K562 (cell line): ENCODE measurements around the gene GMPR. TPM values are rescaled to one million over a fixed set of nuclear protein-coding genes. Genes with fewer than 3 reads are reported as not detected.

ENCODE experiments used
- ATAC-seq: fragments of 200-7000 bp; cut with Tn5 transposase; 3 replicates; pipeline ENCODE4 v1.9.1; 2020; ENCODE audit warnings: moderate library complexity
- BruUV-seq: library from RNA; stranded (reverse); fragments of 400-500 nt; replicated peaks from 2 replicates; lab custom pipeline; 2021; lab: Mats Ljungman, UMichigan
- CTCF ChIA-PET: fragments of 300-600 bp; formaldehyde crosslinking; extraction: SDS; loops from one replicate; lab custom pipeline; 2021; ENCODE audit warnings: low intra/inter-chr PET ratio; lab: Yijun Ruan, JAX
- POLR2A ChIA-PET: fragments of 300-600, 350-650 bp; sonication (Branson Sonifier 250); formaldehyde crosslinking; extraction: SDS; loops from one replicate; lab custom pipeline; 2021; ENCODE audit warnings: antibody characterized with exemption, inconsistent platforms; lab: Yijun Ruan, JAX
- DNase-seq, 4 experiments: peaks; one replicate each; pipeline versions ENCODE4 v3.0.0 to v3.0.0-alpha.2; 2011 to 2018; ENCODE audit warnings: low spot score in 3 of 4, mixed read lengths in 3 of 4; ENCODE audit errors: extremely low read depth in 1 of 4
- FAIRE-seq: peaks from 2 replicates; lab custom pipeline; 2011; peaks lifted over from hg19 to GRCh38; lab: Jason Lieb, UNC
- H2AFZ ChIP-seq: 2 replicates; pipeline ENCODE4 v1.6.0; 2011; ENCODE audit warnings: low read depth, low read length, control low read depth, inconsistent platforms
- H3K27ac ChIP-seq: fragments of 200-600 bp; 3 replicates; pipeline ENCODE4 v1.8.0; 2011; ENCODE audit warnings: low read depth, mild to moderate bottlenecking, control low read depth, inconsistent platforms, low read length, moderate library complexity, mixed read lengths; ENCODE audit errors: extremely low read depth
- H3K27me3 ChIP-seq, 2 experiments: fragments of 300-600 bp in 1 of 2; 2 replicates in 1 of 2; 3 replicates in 1 of 2; pipeline versions ENCODE4 v1.6.0 to v1.8.0; 2011; ENCODE audit warnings: inconsistent platforms in 2 of 2, low read length in 2 of 2, mild to moderate bottlenecking in 1 of 2, mixed read lengths in 1 of 2, moderate library complexity in 1 of 2; ENCODE audit not compliant: control insufficient read depth in 2 of 2, insufficient read depth in 2 of 2
- H3K36me3 ChIP-seq: fragments of 300-600 bp; 3 replicates; pipeline ENCODE4 v1.8.0; 2011; ENCODE audit warnings: mild to moderate bottlenecking, low read length, inconsistent platforms; ENCODE audit not compliant: control insufficient read depth, insufficient read depth
- H3K4me1 ChIP-seq, 2 experiments: fragments of 200-600 bp in 1 of 2; replicated peaks in 1 of 2; 2 replicates in 1 of 2; 3 replicates in 1 of 2; pipeline versions ENCODE4 v1.5.1 to v1.8.0; 2011; ENCODE audit warnings: inconsistent platforms in 2 of 2, low read length in 2 of 2, mild to moderate bottlenecking in 1 of 2, mixed read lengths in 1 of 2, moderate library complexity in 1 of 2; ENCODE audit not compliant: control insufficient read depth in 2 of 2, insufficient read depth in 2 of 2
- H3K4me2 ChIP-seq: 2 replicates; pipeline ENCODE4 v1.6.1; 2011; ENCODE audit warnings: low read length, control low read depth, inconsistent platforms, mixed read lengths; ENCODE audit not compliant: insufficient read depth
- H3K4me3 ChIP-seq: fragments of 200-600 bp; sonication (generic), shearing (Covaris generic); 2 replicates; pipeline ENCODE4 v1.5.1; 2016; ENCODE audit warnings: control low read depth, inconsistent platforms
- H3K79me2 ChIP-seq: fragments of 200-600 bp; 3 replicates; pipeline ENCODE4 v1.8.0; 2011; ENCODE audit warnings: low read length, inconsistent platforms; ENCODE audit not compliant: control insufficient read depth, insufficient read depth
- H3K9ac ChIP-seq, 2 experiments: 2 replicates each; pipeline versions ENCODE4 v1.6.0 to v1.6.1; 2011; ENCODE audit warnings: low read depth in 2 of 2, low read length in 2 of 2, control low read depth in 1 of 2, inconsistent platforms in 1 of 2, mild to moderate bottlenecking in 1 of 2, mixed read lengths in 1 of 2; ENCODE audit not compliant: insufficient read depth in 1 of 2
- H3K9me1 ChIP-seq: one replicate; pipeline ENCODE4 v1.6.0; 2011; ENCODE audit warnings: inconsistent platforms, mild to moderate bottlenecking, low read length, moderate library complexity; ENCODE audit not compliant: control insufficient read depth, insufficient read depth
- H3K9me3 ChIP-seq: replicated peaks from 2 replicates; pipeline ENCODE4 v1.5.1; 2011; ENCODE audit warnings: low read depth, low read length, inconsistent platforms; ENCODE audit not compliant: control insufficient read depth, insufficient read depth
- H4K20me1 ChIP-seq: replicated peaks from 2 replicates; pipeline ENCODE4 v1.6.1; 2011; ENCODE audit warnings: low read length, inconsistent platforms, mixed read lengths; ENCODE audit not compliant: control insufficient read depth, insufficient read depth
- DMBX1 ChIP-seq: fragments of 250-450 bp; sonication (Bioruptor Pico); IDR thresholded peaks from 2 replicates; pipeline ENCODE4 v1.8.0; 2022; ENCODE audit warnings: inconsistent platforms, mild to moderate bottlenecking, moderate library complexity, borderline replicate concordance
- GATAD2B ChIP-seq: fragments of 450-650 bp; IDR thresholded peaks from 2 replicates; pipeline ENCODE4 v1.6.1; 2017; ENCODE audit warnings: mild to moderate bottlenecking, borderline replicate concordance
- HLTF ChIP-seq: fragments of 450-650 bp; IDR thresholded peaks from 2 replicates; pipeline ENCODE4 v1.6.1; 2016
- RBM17 ChIP-seq: fragments of 200-400 bp; formaldehyde crosslinking; IDR thresholded peaks from 2 replicates; pipeline ENCODE4 v1.6.1; 2017; ENCODE audit warnings: low read depth, mild to moderate bottlenecking, low read length, borderline replicate concordance
- SAP30 ChIP-seq: fragments of 200-600 bp; sonication (generic); IDR thresholded peaks from 2 replicates; pipeline ENCODE4 v1.6.1; 2012; ENCODE audit warnings: borderline replicate concordance, low read depth, mild to moderate bottlenecking, moderate library complexity, low read length, control low read depth, inconsistent platforms; ENCODE audit not compliant: insufficient read depth, poor library complexity, severe bottlenecking
- ZBTB33 ChIP-seq: sonication (generic); formaldehyde crosslinking; IDR thresholded peaks from 2 replicates; pipeline ENCODE4 v1.8.1; 2023; ENCODE audit warnings: mild to moderate bottlenecking, missing genetic modification reagents
- ZNF239 ChIP-seq: fragments of 250-450 bp; sonication (Bioruptor Pico); IDR thresholded peaks from 2 replicates; pipeline ENCODE4 v1.4.0; 2020; ENCODE audit warnings: mild to moderate bottlenecking
- ZNF717 ChIP-seq: fragments of 250-450 bp; sonication (Bioruptor Pico); IDR thresholded peaks from 2 replicates; pipeline ENCODE4 v1.5.0; 2021
- ZNF778 ChIP-seq: fragments of 450-650 bp; formaldehyde crosslinking; IDR thresholded peaks from 2 replicates; pipeline ENCODE4 v1.4.0; 2020; ENCODE audit warnings: mild to moderate bottlenecking, moderate library complexity
- WGBS: fragments of 100-300 bp; shearing (Covaris generic); methylation state at CpG from one replicate; pipeline ENCODE4 v1.1.6; 2016; ENCODE audit warnings: low coverage, mixed read lengths; ENCODE audit not compliant: insufficient coverage; ENCODE audit errors: missing lambda C conversion rate; 5-methylcytosine and 5-hydroxymethylcytosine counted together
- in situ Hi-C: fragments of 300-500 bp; cut with MboI; formaldehyde crosslinking; loops from 4 replicates; pipeline ENCODE4 v1.15.0; 2018; ENCODE audit warnings: inconsistent platforms, mixed read lengths
- intact Hi-C: fragments of 100-400 bp; cut with micrococcal nuclease; formaldehyde crosslinking; loops from 2 replicates; pipeline ENCODE4 v1.14.2; 2022
- polyA plus RNA-seq, 8 experiments: library from polyadenylated mRNA; depleted of rRNA in 4 of 8; stranded (reverse) in 5 of 8; unstranded in 3 of 8; fragments of >200 nt; fragmentation: Nextera tagmentation in 2 of 8; fragmentation: Illumina TruSeq in 1 of 8; extraction: Ambion mirVana in 2 of 8; extraction: Trizol in 1 of 8; gene quantifications; 2 replicates each; pipeline versions ENCODE4 v1.2.1 to v1.2.3, GENCODE V29; 2011 to 2014; ENCODE audit warnings: inconsistent platforms in 1 of 8, missing spikeins in 1 of 8
- total RNA-seq, 7 experiments: library from RNA; depleted of rRNA in 6 of 7; stranded (reverse); fragments of >200 nt in 6 of 7; fragmentation: Illumina TruSeq in 2 of 7; extraction: Trizol in 2 of 7; gene quantifications; 2 replicates each; pipeline versions ENCODE4 v1.2.1 to v1.2.3, GENCODE V29; 2011 to 2021; ENCODE audit warnings: low replicate concordance in 1 of 7

GMPR gene
- total and polyA plus RNA-seq, 9 of the 15 experiments (the other 6 are each of a cell fraction or from before 2014, with no cell fraction given), result 34.6 to 83.7 (median 49.8) TPM

- no TSS peak for BruUV-seq
- no peak overlapping the region; the same call in 2 of the 3 replicates for H3K27ac ChIP-seq
- POLR2A ChIA-PET, result interaction anchor here (0.6 to 1.7 kb wide), 4 partner anchors 15 to 633 kb away, joined by 3 to 4 read pairs (median 4); no protein-coding TSS in a partner anchor
Observed at GRCh38 chr6:16271428-16271827, 33.0 kb downstream of the GMPR start.

More at GRCh38 chr6:16271428-16271827, 33.0 kb downstream of the GMPR start:
- H3K36me3 ChIP-seq, result peaks cover 25% of the 10 kb centered on the region
- H3K27me3 ChIP-seq, result no peaks in the 10 kb centered on the region
- no peaks in the 10 kb centered on the region for H3K9me1 ChIP-seq
- no peaks in the 10 kb centered on the region for H3K9me3 ChIP-seq
- H3K4me1 ChIP-seq, result peaks cover 20 to 45% of the 10 kb centered on the region in 2 experiments
- H3K4me3 ChIP-seq, result no peak overlapping the region
- in situ Hi-C loops, result no loop called here
- H4K20me1 ChIP-seq, result no peaks in the 10 kb centered on the region
- no peak overlapping the region for H2AFZ ChIP-seq
- 87% methylated on average over 5 of the region's 5 CpGs for WGBS
- ATAC-seq, result no peak
- no peak overlapping the region for H3K4me2 ChIP-seq
- FAIRE-seq, result no peak
- no peak for DNase-seq
- intact Hi-C loops, result loop anchor here (10.0 kb wide), 1 partner anchor 577 kb away; no protein-coding TSS in a partner anchor
- H3K79me2 ChIP-seq, result peaks cover 27% of the 10 kb centered on the region
- CTCF ChIA-PET, result no interaction called here
- H3K9ac ChIP-seq, result no peak overlapping the region
- TF ChIP-seq DMBX1 (CRISPR knock-in tag) (0 out of 2 replicates have a peak, but pooled peaks have one; percentile 42), ZNF778 (CRISPR knock-in tag) (no peak), GATAD2B (no peak), SAP30 (no peak), ZNF239 (CRISPR knock-in tag) (no peak), RBM17 (no peak), HLTF (no peak), ZBTB33 (CRISPR knock-in tag) (peak; percentile 94), ZNF717 (CRISPR knock-in tag) (no peak)
